Body of pancreas (tissue), 4 donors: Measurements from ENCODE around the gene PLEKHG5.

Experiments
- POLR2A ChIP-seq, 3 donors: fragments of 450-650 bp; IDR thresholded peaks; one replicate each; pipeline ENCODE4 v1.6.1; 2016; ENCODE audit warnings: antibody characterized with exemption in 3 of 3, mild to moderate bottlenecking in 2 of 3
- TF ChIP-seq, protein P1 (sequence below), 7 experiments: fragments of 450-650 bp in 4 of 7; fragments of 200-600 bp in 3 of 7; sonication (generic) in 3 of 7; IDR thresholded peaks; one replicate each; pipeline ENCODE4 v1.5.1; 2016 to 2019; ENCODE audit warnings: antibody characterized with exemption in 7 of 7

DNA sequence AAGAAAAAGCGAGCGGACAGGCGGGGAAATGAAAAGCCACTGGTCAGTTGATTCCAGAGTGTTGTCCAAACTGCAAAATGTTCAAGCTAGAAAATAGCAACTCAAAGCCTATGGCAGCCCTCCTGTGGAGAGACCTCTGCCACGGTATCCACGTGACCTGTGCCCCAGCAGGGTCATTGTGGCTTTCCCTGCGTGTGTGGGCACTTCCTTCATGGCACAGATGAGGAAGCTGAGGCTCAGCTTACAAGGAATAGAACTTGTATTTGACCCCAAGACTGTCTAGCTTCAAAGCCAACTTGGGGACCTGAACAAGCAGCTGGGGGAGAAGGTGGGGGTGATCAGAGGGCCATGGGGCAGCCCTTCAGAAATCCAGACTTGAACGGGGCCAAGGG lies 15.6 kb upstream of the PLEKHG5 start:
- TF ChIP-seq, protein P1, sequence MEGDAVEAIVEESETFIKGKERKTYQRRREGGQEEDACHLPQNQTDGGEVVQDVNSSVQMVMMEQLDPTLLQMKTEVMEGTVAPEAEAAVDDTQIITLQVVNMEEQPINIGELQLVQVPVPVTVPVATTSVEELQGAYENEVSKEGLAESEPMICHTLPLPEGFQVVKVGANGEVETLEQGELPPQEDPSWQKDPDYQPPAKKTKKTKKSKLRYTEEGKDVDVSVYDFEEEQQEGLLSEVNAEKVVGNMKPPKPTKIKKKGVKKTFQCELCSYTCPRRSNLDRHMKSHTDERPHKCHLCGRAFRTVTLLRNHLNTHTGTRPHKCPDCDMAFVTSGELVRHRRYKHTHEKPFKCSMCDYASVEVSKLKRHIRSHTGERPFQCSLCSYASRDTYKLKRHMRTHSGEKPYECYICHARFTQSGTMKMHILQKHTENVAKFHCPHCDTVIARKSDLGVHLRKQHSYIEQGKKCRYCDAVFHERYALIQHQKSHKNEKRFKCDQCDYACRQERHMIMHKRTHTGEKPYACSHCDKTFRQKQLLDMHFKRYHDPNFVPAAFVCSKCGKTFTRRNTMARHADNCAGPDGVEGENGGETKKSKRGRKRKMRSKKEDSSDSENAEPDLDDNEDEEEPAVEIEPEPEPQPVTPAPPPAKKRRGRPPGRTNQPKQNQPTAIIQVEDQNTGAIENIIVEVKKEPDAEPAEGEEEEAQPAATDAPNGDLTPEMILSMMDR (IDR thresholded peaks at IDR 0.05), result no peak
- no peak for TF ChIP-seq POLR2A (IDR thresholded peaks at IDR 0.05)
